IMR-90 (cell line): ENCODE data around the gene SUSD1. TPM values are rescaled to one million over a fixed set of nuclear protein-coding genes. Genes with fewer than 3 reads are reported as not detected.

ENCODE experiments used
- ATAC-seq: fragments of 200-7000 bp; cut with Tn5 transposase; 2 replicates; pipeline ENCODE4 v1.9.1; 2020; ENCODE audit warnings: low read depth, mild to moderate bottlenecking, moderate library complexity
- BruUV-seq: library from RNA; stranded (reverse); fragments of 400-500 nt; replicated peaks from 2 replicates; lab custom pipeline; 2021; lab: Mats Ljungman, UMichigan
- CTCF ChIA-PET: fragments of 300-600 bp; formaldehyde crosslinking; extraction: SDS; loops from one replicate; lab custom pipeline; 2021; ENCODE audit warnings: antibody characterized with exemption; lab: Yijun Ruan, JAX
- POLR2A ChIA-PET: fragments of 300-600 bp; sonication (Branson Sonifier 250); formaldehyde crosslinking; loops from one replicate; lab custom pipeline; 2022; ENCODE audit warnings: antibody characterized with exemption; ENCODE audit not compliant: unreplicated experiment; lab: Charles Lee
- DNase-seq: peaks from one replicate; pipeline ENCODE4 v3.0.0; 2013
- H2AFZ ChIP-seq: replicated peaks from 2 replicates; pipeline ENCODE3; 2013; ENCODE audit warnings: low read length, mild to moderate bottlenecking; ENCODE audit not compliant: poor library complexity
- H2AK5ac ChIP-seq: 2 replicates; pipeline ENCODE4 v1.6.1; 2013; ENCODE audit warnings: low read depth, low read length, inconsistent platforms
- H2AK9ac ChIP-seq: replicated peaks from 2 replicates; pipeline ENCODE3; 2013; ENCODE audit warnings: mild to moderate bottlenecking, low read depth, low read length, moderate library complexity; ENCODE audit not compliant: poor library complexity
- H2BK120ac ChIP-seq: 2 replicates; pipeline ENCODE4 v1.6.1; 2013; ENCODE audit warnings: low read depth, low read length, inconsistent platforms
- H2BK15ac ChIP-seq: 3 replicates; pipeline ENCODE4 v1.6.1; 2013; ENCODE audit warnings: low read depth, low read length, inconsistent platforms
- H2BK20ac ChIP-seq: 2 replicates; pipeline ENCODE4 v1.6.1; 2013; ENCODE audit warnings: low read depth, mild to moderate bottlenecking, inconsistent platforms, low read length, moderate library complexity
- H2BK5ac ChIP-seq: 2 replicates; pipeline ENCODE4 v1.6.1; 2013; ENCODE audit warnings: mild to moderate bottlenecking, low read depth, low read length, inconsistent platforms; ENCODE audit not compliant: poor library complexity, severe bottlenecking
- H3K14ac ChIP-seq: replicated peaks from 2 replicates; pipeline ENCODE4 v1.6.1; 2013; ENCODE audit warnings: low read depth, low read length, inconsistent platforms
- H3K18ac ChIP-seq: 2 replicates; pipeline ENCODE4 v1.6.1; 2013; ENCODE audit warnings: low read depth, low read length, control low read depth
- H3K23ac ChIP-seq: 2 replicates; pipeline ENCODE4 v1.6.1; 2013; ENCODE audit warnings: low read depth, low read length, inconsistent platforms
- H3K27ac ChIP-seq: 2 replicates; pipeline ENCODE4 v1.5.1; 2013; ENCODE audit warnings: mild to moderate bottlenecking, control low read depth, low read length; ENCODE audit not compliant: insufficient read depth
- H3K27me3 ChIP-seq: 2 replicates; pipeline ENCODE4 v1.6.1; 2013; ENCODE audit warnings: low read length; ENCODE audit not compliant: control insufficient read depth, insufficient read depth
- H3K36me3 ChIP-seq: 2 replicates; pipeline ENCODE4 v1.6.1; 2013; ENCODE audit warnings: low read length, mixed read lengths; ENCODE audit not compliant: control insufficient read depth, insufficient read depth
- H3K4ac ChIP-seq: 2 replicates; pipeline ENCODE4 v1.6.1; 2013; ENCODE audit warnings: low read depth, low read length, inconsistent platforms
- H3K4me1 ChIP-seq: 2 replicates; pipeline ENCODE4 v1.6.1; 2013; ENCODE audit warnings: low read length, mixed read lengths; ENCODE audit not compliant: control insufficient read depth, insufficient read depth
- H3K4me2 ChIP-seq: 2 replicates; pipeline ENCODE4 v1.6.1; 2013; ENCODE audit warnings: low read depth, mild to moderate bottlenecking, control low read depth, low read length, moderate library complexity
- H3K4me3 ChIP-seq: 2 replicates; pipeline ENCODE4 v1.5.1; 2013; ENCODE audit warnings: low read depth, mild to moderate bottlenecking, control low read depth, low read length, moderate library complexity; ENCODE audit not compliant: insufficient read depth
- H3K56ac ChIP-seq: 2 replicates; pipeline ENCODE4 v1.6.1; 2013; ENCODE audit warnings: low read length, inconsistent platforms; ENCODE audit not compliant: insufficient read depth; ENCODE audit errors: extremely low read depth
- H3K79me1 ChIP-seq, 2 experiments: 2 replicates each; pipeline ENCODE4 v1.6.1; 2013; ENCODE audit warnings: low read length in 2 of 2, inconsistent platforms in 1 of 2, low read depth in 1 of 2
- H3K9ac ChIP-seq: 2 replicates; pipeline ENCODE4 v1.6.1; 2013; ENCODE audit warnings: low read depth, low read length, control low read depth
- H3K9me1 ChIP-seq: 2 replicates; pipeline ENCODE4 v1.6.1; 2013; ENCODE audit warnings: low read length, inconsistent platforms; ENCODE audit not compliant: insufficient read depth
- H3K9me3 ChIP-seq: 2 replicates; pipeline ENCODE4 v1.6.1; 2013; ENCODE audit warnings: low read length; ENCODE audit not compliant: control insufficient read depth, insufficient read depth
- H4K20me1 ChIP-seq: 2 replicates; pipeline ENCODE4 v1.6.1; 2013; ENCODE audit warnings: low read length, inconsistent platforms; ENCODE audit not compliant: insufficient read depth
- H4K5ac ChIP-seq: 2 replicates; pipeline ENCODE4 v1.6.1; 2013; ENCODE audit warnings: mild to moderate bottlenecking, low read depth, low read length, control low read depth
- H4K8ac ChIP-seq, 2 experiments: 2 replicates each; pipeline ENCODE4 v1.6.1; 2013; ENCODE audit warnings: low read depth in 2 of 2, low read length in 2 of 2, control low read depth in 1 of 2, inconsistent platforms in 1 of 2
- H4K91ac ChIP-seq: 2 replicates; pipeline ENCODE4 v1.6.1; 2013; ENCODE audit warnings: low read depth, low read length, inconsistent platforms; ENCODE audit not compliant: insufficient read depth
- CEBPB ChIP-seq: IDR thresholded peaks from 2 replicates; pipeline ENCODE4 v1.6.1; 2012; ENCODE audit warnings: low read depth, low read length, improper control_type of control experiment
- RAD21 ChIP-seq: IDR thresholded peaks from 2 replicates; pipeline ENCODE4 v1.6.1; 2012; ENCODE audit warnings: low read length, improper control_type of control experiment
- WGBS, 2 experiments: methylation state at CpG; one replicate each; pipeline versions ENCODE4 v1.1.5 to v1.1.7; 2013; ENCODE audit warnings: missing lambda C conversion rate in 2 of 2; ENCODE audit not compliant: insufficient read length in 1 of 2; ENCODE audit errors: extremely low coverage in 2 of 2; 5-methylcytosine and 5-hydroxymethylcytosine counted together
- dilution Hi-C: fragments of 300-500 bp; cut with HindIII; formaldehyde crosslinking; loops from one replicate; pipeline ENCODE4 v1.14.3; 2018; ENCODE audit warnings: low sequenced_read_pairs; ENCODE audit not compliant: unreplicated experiment
- in situ Hi-C: fragments of 300-500 bp; cut with MboI; formaldehyde crosslinking; loops from 3 replicates; pipeline ENCODE4 v1.14.3; 2019; ENCODE audit warnings: low sequenced_read_pairs, inconsistent platforms, mixed read lengths
- intact Hi-C: fragments of 100-400 bp; cut with micrococcal nuclease; formaldehyde crosslinking; loops from 2 replicates; pipeline ENCODE4 v1.10.0; 2022
- polyA plus RNA-seq, 3 experiments: library from polyadenylated mRNA; depleted of rRNA; stranded (reverse); fragments of >200 nt; gene quantifications; 2 replicates each; pipeline ENCODE4 v1.2.3, GENCODE V29; 2012; ENCODE audit warnings: low replicate concordance in 1 of 3
- total RNA-seq: library from RNA; depleted of rRNA; stranded (reverse); fragments of >200 nt; gene quantifications from 2 replicates; pipeline ENCODE4 v1.2.3, GENCODE V29; 2012

Gene SUSD1
- total and polyA plus RNA-seq, 2 of the 4 experiments (the other 2 are of a cell fraction): 4.0 to 4.7 TPM

DNA sequence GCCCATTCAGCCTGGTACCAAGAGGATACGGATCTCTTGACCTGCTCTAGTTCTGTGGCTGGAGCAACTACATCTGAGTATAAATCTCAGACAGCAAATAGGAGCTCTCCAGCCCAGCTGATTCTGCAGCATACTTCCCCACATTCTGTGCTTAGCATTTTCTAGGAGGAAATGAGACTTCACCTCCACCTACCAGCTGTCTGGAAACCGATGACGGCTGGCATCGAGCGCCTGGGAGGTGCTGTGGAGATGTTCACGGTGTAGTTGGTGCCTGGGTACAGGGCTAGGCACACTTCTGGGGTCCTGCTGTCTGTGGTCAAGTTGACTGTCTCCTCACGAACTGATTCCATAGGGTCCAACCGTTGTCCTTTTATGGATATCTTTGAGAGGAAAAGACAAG, 63.6 kb downstream of the SUSD1 start:
- H3K79me1 ChIP-seq: no peaks in the 10 kb centered on the region; a peak in 1 of 4 replicates
- no peak overlapping the region for H3K4me3 ChIP-seq
- H3K4me2 ChIP-seq: no peak overlapping the region
- no peaks in the 10 kb centered on the region for H3K9me3 ChIP-seq
- peaks cover 9% of the 10 kb centered on the region; the same call in 1 of the 2 replicates for H3K9me1 ChIP-seq
- no peak overlapping the region for H3K4ac ChIP-seq
- H3K9ac ChIP-seq: no peak overlapping the region
- no peak overlapping the region for H2BK15ac ChIP-seq
- intact Hi-C loops: no loop called here
- H3K18ac ChIP-seq: no peak overlapping the region
- H3K36me3 ChIP-seq: no peaks in the 10 kb centered on the region
- in situ Hi-C loops: no loop called here
- no peak overlapping the region for H2BK120ac ChIP-seq
- no peak overlapping the region for H3K14ac ChIP-seq
- DNase-seq: no peak
- no peak overlapping the region for H3K23ac ChIP-seq
- H3K4me1 ChIP-seq: peaks cover 5% of the 10 kb centered on the region; the same call in 1 of the 2 replicates
- ATAC-seq: no peak
- no peak overlapping the region for H2AFZ ChIP-seq
- H2AK9ac ChIP-seq: no peak overlapping the region
- no peak overlapping the region for H2BK5ac ChIP-seq
- no peak overlapping the region for H4K91ac ChIP-seq
- H4K5ac ChIP-seq: no peak overlapping the region
- POLR2A ChIA-PET: no interaction called here
- H3K27me3 ChIP-seq: no peaks in the 10 kb centered on the region
- no peak overlapping the region for H2BK20ac ChIP-seq
- H3K56ac ChIP-seq: no peak overlapping the region
- WGBS, 2 experiments: no CpG with 5 or more reads among the region's 8 CpGs
- no peak overlapping the region for H3K27ac ChIP-seq
- BruUV-seq: no TSS peak
- peaks cover 4% of the 10 kb centered on the region for H4K20me1 ChIP-seq
- H4K8ac ChIP-seq: no peak overlapping the region
- dilution Hi-C loops: no loop called here
- CTCF ChIA-PET: no interaction called here
- TF ChIP-seq CEBPB (no peak), RAD21 (no peak)
- H2AK5ac ChIP-seq: no peak overlapping the region
